Sciatic nerve (tissue), 2 donors: ENCODE data around the gene FAM53A. TPM values are rescaled to one million over a fixed set of nuclear protein-coding genes. Genes with fewer than 3 reads are reported as not detected.
"Not testable (repeated sequence)": the region's sequence is repeated elsewhere in the genome, so short reads cannot be mapped to it uniquely, and the experiment has no call there.

Experiments used
- ATAC-seq: fragments of 200-7000 bp; cut with Tn5 transposase; one replicate; pipeline ENCODE4 v1.9.1; 2020; ENCODE audit warnings: mild to moderate bottlenecking, moderate library complexity
- DNase-seq: peaks from one replicate; pipeline ENCODE4 v3.0.0-alpha.2; 2020; ENCODE audit warnings: low spot score
- intact Hi-C: fragments of 100-400 bp; cut with DNase I; formaldehyde crosslinking; loops from one replicate; pipeline ENCODE4 v1.14.2; 2022
- total RNA-seq: library from RNA; stranded (reverse); fragmentation: NEBNext Ultra II Directional; extraction: Animal tissue kit (Norgen Biotek cat#: 25700); gene quantifications from one replicate; pipeline ENCODE4 v1.2.1, GENCODE V29; 2021
- donor health status: DM: no; HTN: no; CAD: no.
- donor health status: DM: no; HTN: no; CAD: no.

FAM53A gene
- total RNA-seq, 1 donor from 2014 or later = 1.9 TPM

DNA sequence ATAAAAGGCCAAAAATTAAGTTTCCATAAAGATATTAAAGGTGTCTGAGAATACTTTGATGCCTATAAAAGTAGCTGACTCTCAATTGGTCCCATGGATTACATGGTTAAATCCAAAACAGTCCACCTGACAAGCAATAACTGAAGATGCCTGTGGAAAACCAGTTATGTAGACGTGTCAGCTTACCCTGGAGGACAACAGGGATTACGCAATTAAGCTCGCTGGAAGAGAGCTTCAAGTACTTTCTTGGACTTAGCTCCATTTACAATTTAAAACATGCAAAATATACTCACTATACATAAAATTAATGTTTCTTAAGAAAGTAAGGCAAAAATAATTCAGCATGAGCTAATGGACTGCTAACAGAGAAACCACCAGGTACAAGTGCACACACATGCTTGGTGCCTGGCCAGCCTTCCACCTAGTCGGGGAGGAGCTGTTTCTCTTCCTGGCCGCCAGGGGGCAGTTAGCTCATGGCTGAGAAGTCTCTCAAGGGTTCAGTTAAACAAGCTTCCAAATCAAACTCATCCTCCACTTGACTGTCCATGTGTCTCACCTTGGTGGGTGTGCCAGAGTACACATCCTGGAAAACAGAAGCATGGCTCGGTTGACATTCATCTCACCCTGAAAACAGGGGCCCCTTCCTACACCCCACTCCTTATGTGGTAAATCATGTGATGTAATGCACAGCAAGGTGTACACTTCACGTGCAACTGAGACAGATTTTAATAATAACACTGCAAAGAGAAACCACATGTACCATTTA lies 9.2 kb upstream of the FAM53A start:
- peak; percentile 81 for ATAC-seq
- DNase-seq = peak; percentile 81
- intact Hi-C loops = loop anchor here (5.0 kb wide), 1 partner anchor 34 kb away; no protein-coding TSS in a partner anchor

DNA sequence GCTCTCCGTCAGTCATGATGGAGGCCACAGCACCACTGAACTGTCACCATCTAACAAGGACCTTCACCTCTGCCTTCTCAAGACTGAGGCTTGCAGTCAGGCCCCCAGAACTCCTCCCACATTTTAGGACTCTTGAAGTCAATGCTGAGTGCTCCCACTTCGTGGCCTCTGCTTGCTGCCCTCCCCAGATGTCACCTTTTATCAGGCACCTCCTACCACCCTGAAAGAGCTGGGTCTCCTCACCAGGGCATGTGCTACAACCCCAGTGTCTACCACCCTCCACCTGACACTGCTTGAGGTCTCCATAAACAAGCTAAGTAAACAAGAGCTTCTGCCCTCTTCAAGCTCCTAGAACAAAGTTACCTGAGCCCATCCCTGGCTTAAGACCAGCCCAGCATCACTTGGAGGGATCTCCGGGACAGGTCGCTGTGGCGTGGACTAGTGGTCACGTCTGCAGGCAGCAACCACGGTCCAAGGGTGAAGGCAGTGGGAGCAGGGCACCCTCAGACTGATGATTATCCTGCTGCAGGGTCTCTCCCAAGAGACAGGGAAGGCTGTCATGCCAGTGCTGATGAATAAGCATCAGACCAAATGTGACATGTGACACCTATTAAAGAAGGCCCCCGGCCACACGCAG lies 7.7 kb upstream of the FAM53A start:
- DNase-seq = no peak
- intact Hi-C loops = loop anchor here (5.0 kb wide), 1 partner anchor 35 kb away; no protein-coding TSS in a partner anchor
- no peak for ATAC-seq

DNA sequence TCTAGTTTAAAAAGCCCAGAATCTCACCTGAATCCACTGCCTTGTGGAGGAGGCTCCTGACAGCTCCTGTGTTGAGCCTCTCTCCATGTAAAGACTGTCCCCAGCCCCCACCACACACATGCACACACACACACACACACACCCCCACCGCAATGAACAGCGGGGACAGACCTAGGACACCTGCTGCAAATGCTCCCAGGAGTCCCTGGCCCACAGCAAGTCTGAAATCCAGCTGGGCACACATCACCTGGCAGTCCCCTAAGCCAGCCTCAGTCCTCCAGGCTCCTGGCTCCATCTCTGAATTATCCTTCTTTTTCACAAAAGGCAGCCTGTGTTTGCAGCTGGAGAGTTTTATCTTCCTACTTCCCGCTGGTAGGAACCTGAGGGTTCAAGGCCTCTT lies 6.6 kb upstream of the FAM53A start:
- ATAC-seq (no peak), DNase-seq (no peak)
- intact Hi-C loops = loop anchor here (5.0 kb wide), 1 partner anchor 37 kb away; no protein-coding TSS in a partner anchor

DNA sequence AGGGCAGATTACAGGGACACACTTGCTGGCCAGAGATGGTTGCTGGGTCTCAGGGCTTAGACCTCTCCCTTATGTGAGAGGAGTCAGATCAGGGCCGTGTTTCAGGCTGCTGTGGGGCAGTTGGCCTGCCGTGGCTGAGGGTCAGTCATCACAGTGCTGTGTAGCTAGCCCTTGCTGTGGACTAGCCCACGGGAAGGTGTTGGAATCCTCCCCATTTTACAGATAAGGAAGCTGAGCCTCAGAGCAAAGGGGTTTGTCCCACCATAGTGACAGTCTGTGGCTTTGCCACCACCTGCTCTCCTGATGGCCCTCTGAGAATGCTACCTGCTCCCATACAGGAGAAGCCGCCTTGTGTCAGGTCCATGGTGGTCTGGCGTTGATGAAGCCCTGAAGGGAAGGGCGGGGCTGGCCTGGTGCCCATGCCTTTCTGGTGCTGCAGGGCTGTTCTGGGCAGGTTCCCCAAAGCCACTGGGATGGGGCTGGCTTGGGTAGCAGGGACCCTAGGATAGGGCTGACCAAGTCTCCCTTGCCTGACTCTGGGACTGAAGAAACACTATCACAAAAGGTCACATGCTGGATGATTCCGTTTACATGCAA lies 2.4 kb upstream of the FAM53A start:
- DNase-seq = no peak
- no peak for ATAC-seq
- intact Hi-C loops = no loop called here

DNA sequence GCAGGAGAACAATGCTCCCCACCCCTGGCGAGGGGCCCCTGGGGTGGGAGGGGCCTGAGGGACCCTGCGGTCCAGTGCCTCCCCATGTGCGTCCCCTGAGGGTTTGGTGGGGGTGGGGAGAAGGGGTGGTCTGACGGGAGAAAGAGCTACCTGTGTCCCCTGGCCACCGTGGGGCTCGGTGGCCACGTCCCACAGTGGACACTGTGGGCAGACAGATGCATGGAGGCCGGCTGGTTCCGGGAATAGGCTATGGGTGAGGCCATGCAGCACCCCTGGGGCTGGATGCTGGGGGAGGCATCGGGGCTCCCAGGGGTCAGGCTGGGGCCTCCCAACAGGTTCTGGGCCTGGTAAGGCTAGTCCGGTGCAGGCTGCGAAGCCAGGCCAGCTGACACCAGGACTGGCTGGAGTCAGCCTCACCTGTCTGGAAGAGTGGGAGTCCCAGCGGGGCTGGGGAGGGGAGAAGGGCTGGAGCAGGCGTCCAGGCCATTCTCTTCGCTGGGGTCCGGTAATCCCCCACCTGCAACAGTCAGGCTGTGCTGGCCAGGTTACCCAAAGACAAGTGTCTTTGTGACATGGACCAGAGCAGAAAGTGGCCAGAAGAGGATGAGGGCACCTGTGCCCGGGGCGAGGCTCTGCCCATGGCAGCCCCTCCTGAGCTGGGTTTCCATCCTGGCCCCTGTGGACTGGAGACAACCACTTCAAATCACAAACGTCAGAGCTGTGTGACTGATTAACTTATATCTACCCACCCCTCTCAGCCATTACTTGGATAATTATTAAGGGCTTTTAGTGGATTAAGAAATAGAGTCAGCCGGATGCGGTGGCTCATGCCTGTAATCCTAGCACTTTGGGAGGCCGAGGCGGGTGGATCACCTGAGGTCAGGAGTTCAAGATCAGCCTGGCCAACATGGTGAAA lies 1.4 kb upstream of the FAM53A start:
- no peak for DNase-seq
- ATAC-seq = peak; percentile 14
- intact Hi-C loops = no loop called here

DNA sequence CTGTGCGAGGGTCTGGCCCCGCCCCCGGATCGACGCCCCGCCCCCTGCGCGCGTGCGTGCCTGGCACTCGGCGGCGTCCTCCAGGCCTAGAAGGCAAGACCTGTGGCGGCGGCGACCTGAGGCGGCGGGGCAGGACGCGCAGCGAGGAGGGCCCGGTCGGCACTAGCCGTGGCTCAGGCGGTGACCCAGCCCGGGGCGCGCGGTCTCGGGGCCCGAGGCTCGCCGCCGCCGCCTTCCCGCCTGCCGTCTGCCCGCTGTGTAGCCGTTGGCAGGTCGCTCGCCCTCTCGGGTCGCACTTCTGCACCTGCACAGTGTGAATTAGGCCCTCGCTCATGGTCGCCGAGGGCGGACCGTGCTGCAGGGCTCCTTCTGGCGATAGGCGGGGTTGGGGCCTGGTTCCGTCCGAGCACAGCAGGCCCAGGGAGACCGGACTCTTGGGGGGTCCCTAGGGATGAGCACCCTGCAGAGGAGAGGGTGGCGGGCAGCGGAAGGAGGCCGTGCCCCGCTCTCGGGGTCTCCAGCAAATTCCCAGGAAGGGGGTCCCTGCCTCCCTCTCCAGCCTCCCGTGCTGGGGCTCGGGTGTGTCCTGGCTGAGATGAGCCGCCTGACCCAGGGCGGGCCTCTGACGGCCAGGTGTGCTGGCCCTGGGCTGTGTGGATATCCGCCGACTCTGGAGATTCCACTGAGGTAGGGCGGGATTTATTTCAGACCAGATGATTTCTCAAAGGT lies 557 bp upstream of the FAM53A start:
- DNase-seq (peak; percentile 96), ATAC-seq (peak; percentile 25)
- intact Hi-C loops = no loop called here

DNA sequence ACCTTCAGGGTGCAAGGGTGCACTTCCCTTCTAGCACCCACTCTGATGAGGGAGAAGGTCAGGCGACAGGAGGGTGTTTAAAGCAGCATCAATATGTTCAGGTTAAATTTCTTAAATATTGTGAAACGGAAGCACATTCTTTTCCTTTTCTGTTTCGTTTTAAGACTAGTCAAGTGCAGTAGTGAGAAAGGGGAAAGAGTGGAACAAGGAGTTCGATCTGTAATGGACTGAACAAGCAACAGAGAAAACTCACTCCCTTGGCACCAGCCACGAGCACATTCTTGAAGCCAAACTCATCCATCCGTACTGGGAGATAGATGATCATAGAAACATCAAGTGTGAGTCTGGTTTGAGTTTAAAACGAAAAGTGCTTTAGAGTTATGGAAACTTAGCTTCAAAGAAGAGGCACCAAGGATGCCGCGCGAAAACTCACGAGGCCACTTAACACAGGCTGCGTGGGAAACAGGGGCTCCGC lies 815 bp downstream of the FAM53A start:
- ATAC-seq (peak; percentile 51), DNase-seq (no peak)

DNA sequence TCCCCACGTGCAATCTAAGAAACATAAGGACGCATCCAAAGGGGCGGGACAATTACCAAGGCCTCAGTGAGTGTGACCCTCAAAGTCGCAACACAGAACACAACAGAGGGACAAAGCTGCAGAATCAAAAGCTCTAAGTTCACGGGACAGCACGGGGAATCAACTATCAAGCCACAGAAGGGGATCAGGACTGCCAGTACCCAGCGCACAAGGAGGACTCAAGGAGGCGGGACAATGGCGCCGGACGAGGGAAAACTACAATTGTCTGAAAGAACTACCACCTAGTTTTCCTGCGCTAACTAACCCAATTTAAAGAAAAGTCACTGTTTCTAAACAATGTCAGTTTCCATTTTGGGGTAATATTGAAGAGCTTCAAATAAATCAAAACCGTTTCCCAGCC lies 1.3 kb downstream of the FAM53A start:
- intact Hi-C loops = no loop called here
- ATAC-seq = no peak
- DNase-seq = no peak

More for the DNA sequence above, 815 bp downstream of the FAM53A start:
- intact Hi-C loops = no loop called here

DNA sequence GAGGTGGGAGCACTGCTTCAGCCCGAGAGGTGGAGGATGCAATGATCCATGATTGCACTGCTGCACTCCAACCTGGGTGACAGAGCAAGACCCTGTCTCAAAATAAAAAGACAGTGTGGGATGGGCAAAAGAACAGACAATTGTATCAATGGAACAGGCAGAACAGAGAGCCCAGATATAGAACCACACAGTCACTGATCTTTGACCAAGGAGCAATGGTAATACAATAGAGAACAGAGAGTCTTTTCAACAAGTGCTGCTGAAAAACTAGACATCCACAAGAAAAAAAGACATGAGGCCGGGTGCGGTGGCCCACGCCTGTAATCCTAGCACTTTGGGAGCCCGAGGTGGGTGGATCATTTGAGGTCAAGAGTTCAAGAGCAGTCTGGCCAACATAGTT lies 5.9 kb downstream of the FAM53A start:
- intact Hi-C loops = no loop called here
- ATAC-seq (no peak), DNase-seq (no peak)

DNA sequence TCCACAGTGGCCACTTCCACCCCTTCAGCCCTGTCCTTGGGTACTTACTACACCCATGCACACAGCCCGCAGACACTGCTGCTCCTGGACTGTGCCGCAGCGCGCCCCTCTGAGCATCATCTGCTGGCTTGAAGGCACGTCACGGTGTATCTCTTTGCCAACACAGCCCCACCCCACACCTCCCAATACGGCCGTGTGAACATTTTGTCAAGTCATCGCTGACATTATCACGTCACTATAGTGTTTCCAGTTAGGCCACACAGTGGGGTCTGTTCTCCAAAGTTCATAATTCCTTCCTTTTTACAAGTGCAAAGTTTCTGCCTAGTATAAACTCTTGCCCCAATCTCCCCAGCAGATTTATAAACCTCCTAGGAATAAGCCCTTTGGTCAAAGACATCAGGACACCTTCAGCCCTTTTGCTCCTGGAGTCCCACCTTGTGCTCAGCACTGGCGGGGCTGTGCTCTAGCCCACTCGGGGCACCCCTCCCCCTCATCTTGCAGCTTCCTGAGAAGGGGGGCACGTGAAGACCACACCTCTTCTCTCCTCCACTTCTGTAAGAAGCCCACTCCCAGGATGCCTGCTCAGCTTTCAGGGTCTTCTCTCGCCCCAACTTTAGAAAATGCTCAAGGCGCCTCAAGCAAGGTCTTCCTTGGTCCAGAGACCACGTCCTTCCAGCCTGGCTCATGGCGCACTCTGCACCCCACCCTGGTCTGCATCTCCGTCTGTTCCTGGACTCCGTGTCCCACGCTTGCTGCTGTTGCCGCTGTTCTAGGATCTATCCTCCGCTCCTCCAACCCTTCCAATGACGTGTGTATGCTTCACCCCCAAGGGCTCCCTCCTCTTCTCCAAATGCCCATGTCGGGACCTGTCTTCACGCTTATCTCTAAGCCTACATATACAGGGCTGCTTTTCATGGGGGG lies 7.2 kb downstream of the FAM53A start:
- DNase-seq = no peak
- intact Hi-C loops = no loop called here
- ATAC-seq = no peak

DNA sequence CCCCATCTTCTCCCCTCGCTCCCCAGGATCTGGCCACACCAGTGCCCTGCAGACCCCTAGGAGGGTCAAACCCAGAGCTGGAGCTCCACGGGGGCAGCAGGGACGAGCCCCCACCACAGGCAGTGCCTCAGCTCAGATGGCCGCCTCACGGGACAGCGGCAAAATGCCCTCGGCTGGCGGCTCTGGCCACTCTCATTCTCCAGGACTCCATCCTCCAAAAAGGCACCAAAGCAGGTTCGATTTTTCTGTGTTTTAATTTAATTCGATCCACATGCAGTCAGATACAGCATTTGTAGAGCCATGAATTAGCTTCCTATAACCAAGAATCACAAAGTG lies 8.3 kb downstream of the FAM53A start:
- DNase-seq (no peak), ATAC-seq (no peak)
- intact Hi-C loops = no loop called here

DNA sequence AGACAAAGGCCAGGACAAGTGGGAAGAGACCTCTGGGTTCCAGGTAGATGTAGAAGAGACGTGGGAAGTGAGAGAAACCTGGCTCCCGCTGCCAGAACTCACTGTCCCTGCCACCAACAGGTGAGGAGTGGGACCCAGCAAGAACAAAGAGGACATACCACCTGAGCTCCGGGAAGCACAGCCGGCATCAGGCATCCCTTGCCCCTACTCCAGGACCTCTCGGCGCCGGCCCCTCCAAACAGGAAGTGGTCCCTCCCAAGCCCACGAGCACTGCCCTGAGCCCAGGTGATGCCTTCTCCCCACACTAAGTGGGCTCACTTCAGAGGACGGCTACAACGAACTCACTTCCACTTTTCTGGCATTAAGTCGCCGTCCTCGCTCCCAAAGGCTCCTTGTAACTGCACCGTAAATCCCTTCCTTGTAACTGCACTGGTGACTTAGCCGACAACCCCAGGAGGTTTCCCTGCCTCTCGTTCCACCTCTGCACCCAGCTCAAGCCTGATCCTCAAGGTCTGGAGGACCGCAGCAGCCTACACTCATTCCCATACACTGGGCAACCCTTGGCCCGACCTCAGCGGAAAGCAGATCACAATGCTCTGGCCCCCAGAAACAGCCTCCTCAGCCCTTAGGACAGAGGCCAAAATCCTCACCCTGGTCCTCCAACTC lies 8.8 kb downstream of the FAM53A start:
- ATAC-seq (no peak), DNase-seq (no peak)
- intact Hi-C loops = no loop called here

DNA sequence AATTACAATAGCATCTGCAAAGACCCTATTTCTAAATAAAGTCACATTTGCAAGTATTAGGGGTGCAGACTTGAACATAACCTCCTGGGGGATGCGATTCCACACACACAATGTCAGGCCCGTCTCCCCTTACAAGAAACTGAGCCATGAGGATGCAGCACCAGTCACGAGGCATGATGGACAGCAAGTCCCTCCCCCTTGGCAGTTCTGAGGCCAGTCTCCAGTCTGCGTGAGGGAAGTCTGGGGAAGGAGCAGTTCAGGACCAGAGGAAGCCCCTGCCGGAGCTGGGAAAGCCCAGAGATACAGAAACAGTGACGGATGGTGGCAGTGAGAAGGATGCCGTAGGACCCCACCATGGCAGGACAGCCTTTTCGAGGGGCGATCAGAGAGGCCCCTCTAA lies 9.4 kb downstream of the FAM53A start:
- ATAC-seq = no peak

DNA sequence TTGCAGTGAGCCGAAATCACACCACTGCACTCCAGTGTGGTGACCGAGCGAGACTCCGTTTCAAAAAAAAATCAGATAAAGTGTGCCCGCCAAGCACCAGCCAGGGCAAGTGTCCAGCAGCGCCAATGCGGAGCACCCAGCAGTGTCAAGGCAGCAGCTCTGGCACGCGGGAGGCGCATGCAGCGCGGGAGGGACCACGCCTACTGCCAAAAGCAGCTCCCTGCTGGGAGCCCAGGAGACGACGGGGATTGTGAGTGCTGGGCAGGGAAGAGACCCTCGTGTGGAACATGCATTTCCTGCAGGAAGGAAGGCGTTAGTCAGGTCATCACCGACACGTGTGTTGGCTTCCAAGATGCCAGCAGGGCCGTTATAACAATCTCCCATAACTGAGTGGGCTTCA lies 10.4 kb downstream of the FAM53A start:
- intact Hi-C loops = no loop called here
- DNase-seq = no peak
- no peak for ATAC-seq

More for the DNA sequence above, 9.4 kb downstream of the FAM53A start:
- no peak for DNase-seq
- intact Hi-C loops = no loop called here

DNA sequence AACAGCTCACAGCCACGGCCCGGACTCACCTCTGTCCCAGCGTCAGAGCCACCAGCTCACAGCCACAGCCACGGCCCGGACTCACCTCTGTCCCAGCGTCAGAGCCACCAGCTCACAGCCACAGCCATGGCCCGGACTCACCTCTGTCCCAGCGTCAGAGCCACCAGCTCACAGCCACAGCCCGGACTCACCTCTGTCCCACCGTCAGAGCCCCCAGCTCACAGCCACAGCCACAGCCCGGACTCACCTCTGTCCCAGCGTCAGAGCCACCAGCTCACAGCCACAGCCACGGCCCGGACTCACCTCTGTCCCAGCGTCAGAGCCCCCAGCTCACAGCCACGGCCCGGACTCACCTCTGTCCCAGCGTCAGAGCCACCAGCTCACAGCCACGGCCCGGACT lies 13.1 kb downstream of the FAM53A start:
- ATAC-seq, DNase-seq, intact Hi-C loops: not testable (repeated sequence)

DNA sequence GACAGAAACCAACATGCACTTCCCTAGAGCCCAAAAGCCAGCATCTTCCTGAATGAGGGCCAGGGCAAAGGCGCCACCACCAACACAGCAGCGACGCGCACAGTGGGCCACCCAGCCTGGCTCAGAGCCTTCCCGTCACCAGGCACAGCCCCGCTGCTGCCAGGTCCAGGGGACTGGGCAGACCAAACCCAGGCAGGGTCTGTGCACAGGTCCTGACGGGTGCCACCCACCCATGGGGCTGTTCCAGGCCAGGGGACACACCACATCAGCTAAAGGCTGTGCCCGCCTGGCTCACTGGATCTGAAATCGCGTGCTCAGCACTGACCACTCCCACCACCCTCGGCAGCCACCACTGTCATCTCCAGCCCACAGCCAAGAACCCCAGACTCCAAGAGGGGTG lies 13.8 kb downstream of the FAM53A start:
- intact Hi-C loops = no loop called here
- ATAC-seq (peak; percentile 17), DNase-seq (no peak)

DNA sequence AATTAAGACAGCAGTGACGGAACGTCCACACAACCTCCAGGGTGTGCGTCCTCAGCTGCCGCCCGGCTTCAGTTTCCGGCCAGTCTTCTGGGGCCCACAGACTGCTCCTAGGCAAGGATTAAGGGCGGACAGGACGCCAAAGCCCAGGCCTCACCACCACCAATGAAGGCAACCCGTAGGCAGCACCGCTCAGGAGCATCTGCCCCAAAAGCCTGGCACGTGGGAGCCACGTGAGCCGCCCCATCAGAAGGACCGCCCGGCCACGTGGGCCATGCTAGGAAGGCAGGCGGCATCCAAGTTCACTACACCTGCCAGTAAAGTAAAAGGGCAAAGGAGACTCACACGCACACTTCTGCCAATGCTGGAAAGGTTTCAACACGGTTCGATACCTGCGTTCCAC lies 14.3 kb downstream of the FAM53A start:
- intact Hi-C loops = no loop called here
- DNase-seq (no peak), ATAC-seq (no peak)
